Peyer's patch (tissue), 4 donors: ENCODE data around the gene NES.

Experiments
- POLR2A ChIP-seq, 2 donors: fragments of 450-650 bp; IDR thresholded peaks; one replicate each; pipeline ENCODE4 v1.5.1; 2017; ENCODE audit warnings: antibody characterized with exemption in 2 of 2, mild to moderate bottlenecking in 2 of 2, moderate library complexity in 2 of 2
- TF ChIP-seq, protein P1 (sequence below), 6 experiments: fragments of 450-650 bp in 4 of 6; fragments of 200-600 bp in 2 of 6; sonication (generic) in 1 of 6; IDR thresholded peaks; one replicate each; pipeline ENCODE4 v1.5.1; 2017 to 2019; ENCODE audit warnings: antibody characterized with exemption in 6 of 6, mild to moderate bottlenecking in 3 of 6, moderate library complexity in 1 of 6

DNA sequence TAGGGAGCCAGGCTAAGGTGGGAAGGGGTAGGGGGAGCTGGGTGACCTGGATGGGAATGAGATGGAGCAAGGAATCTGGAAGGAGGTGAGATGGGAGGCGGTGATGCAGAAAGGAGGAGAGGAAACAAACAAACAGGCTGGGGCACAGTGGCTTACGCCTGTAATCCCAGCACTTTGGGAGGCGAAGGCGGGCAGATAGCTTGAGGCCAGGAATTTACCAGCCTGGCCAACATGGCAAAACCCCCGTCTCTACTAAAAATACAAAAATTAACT is 17.4 kb upstream of the NES start:
- no peak for TF ChIP-seq POLR2A (IDR thresholded peaks at IDR 0.05)
- TF ChIP-seq, protein P1, sequence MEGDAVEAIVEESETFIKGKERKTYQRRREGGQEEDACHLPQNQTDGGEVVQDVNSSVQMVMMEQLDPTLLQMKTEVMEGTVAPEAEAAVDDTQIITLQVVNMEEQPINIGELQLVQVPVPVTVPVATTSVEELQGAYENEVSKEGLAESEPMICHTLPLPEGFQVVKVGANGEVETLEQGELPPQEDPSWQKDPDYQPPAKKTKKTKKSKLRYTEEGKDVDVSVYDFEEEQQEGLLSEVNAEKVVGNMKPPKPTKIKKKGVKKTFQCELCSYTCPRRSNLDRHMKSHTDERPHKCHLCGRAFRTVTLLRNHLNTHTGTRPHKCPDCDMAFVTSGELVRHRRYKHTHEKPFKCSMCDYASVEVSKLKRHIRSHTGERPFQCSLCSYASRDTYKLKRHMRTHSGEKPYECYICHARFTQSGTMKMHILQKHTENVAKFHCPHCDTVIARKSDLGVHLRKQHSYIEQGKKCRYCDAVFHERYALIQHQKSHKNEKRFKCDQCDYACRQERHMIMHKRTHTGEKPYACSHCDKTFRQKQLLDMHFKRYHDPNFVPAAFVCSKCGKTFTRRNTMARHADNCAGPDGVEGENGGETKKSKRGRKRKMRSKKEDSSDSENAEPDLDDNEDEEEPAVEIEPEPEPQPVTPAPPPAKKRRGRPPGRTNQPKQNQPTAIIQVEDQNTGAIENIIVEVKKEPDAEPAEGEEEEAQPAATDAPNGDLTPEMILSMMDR (IDR thresholded peaks at IDR 0.05) = no peak
